ENCODE results near the gene OLIG2.

The OLIG2 gene

GRCh38 chr21:33020558-33021100 lies 5.1 kb upstream of the OLIG2 start:
- no peak for DNase-seq

DNA sequence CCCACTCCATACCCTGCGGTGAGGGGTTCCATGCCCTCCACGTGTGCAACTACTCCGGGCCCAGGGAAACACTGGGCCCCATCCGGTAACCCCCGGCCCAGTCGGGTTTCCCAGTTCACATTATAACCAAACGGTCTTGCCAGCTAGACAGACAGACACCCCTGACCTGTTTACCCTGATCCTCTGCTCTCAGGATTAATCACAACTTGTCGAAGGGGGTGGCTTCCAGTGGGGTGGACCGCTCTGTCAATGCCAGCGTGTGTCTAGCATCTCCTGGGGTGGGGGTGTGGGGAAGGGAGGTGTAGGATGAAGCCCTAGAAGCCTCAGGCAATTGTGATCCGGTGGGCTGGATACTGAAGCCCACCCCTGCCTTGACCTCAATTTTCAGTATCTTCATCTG lies 4.6 kb upstream of the OLIG2 start:
- DNase-seq: no peak

DNA sequence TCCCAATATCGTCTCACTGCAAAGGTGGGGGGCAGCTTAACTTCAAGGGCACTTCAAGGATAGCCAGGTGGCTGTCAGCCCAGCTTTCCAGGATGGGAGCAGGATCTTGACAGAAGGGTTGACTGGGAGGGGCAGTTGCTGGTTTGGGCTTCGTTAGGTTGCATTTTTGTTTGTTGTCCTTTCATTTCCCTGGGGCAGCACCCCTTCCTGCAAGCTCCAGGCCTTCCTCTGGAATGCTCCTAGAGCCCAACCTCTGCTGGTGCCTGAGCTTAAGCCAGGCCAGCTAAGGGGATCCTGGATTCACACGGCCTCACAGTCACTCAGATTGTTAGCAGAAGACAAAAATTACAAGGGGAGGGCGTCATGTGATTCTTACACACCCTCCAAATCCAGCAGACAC lies 4.1 kb upstream of the OLIG2 start:
- DNase-seq: no peak

- no peak for DNase-seq
Measured at GRCh38 chr21:33022489-33022827, 3.3 kb upstream of the OLIG2 start.

GRCh38 chr21:33022828-33023573 lies 2.7 kb upstream of the OLIG2 start:
- DNase-seq: no peak

GRCh38 chr21:33023574-33024200 lies 2.0 kb upstream of the OLIG2 start:
- no peak for DNase-seq

DNA sequence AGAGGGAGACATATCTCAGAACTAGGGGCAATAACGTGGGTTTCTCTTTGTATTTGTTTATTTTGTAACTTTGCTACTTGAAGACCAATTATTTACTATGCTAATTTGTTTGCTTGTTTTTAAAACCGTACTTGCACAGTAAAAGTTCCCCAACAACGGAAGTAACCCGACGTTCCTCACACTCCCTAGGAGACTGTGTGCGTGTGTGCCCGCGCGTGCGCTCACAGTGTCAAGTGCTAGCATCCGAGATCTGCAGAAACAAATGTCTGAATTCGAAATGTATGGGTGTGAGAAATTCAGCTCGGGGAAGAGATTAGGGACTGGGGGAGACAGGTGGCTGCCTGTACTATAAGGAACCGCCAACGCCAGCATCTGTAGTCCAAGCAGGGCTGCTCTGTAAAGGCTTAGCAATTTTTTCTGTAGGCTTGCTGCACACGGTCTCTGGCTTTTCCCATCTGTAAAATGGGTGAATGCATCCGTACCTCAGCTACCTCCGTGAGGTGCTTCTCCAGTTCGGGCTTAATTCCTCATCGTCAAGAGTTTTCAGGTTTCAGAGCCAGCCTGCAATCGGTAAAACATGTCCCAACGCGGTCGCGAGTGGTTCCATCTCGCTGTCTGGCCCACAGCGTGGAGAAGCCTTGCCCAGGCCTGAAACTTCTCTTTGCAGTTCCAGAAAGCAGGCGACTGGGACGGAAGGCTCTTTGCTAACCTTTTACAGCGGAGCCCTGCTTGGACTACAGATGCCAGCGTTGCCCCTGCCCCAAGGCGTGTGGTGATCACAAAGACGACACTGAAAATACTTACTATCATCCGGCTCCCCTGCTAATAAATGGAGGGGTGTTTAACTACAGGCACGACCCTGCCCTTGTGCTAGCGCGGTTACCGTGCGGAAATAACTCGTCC lies 1.3 kb upstream of the OLIG2 start:
- no peak for DNase-seq

DNA sequence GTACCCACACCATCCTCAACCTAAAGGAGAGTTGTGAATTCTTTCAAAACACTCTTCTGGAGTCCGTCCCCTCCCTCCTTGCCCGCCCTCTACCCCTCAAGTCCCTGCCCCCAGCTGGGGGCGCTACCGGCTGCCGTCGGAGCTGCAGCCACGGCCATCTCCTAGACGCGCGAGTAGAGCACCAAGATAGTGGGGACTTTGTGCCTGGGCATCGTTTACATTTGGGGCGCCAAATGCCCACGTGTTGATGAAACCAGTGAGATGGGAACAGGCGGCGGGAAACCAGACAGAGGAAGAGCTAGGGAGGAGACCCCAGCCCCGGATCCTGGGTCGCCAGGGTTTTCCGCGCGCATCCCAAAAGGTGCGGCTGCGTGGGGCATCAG lies 638 bp upstream of the OLIG2 start:
- no peak for DNase-seq

DNA sequence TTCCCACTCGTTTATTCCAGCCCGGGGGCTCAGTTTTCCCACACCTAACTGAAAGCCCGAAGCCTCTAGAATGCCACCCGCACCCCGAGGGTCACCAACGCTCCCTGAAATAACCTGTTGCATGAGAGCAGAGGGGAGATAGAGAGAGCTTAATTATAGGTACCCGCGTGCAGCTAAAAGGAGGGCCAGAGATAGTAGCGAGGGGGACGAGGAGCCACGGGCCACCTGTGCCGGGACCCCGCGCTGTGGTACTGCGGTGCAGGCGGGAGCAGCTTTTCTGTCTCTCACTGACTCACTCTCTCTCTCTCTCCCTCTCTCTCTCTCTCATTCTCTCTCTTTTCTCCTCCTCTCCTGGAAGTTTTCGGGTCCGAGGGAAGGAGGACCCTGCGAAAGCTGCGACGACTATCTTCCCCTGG lies 716 bp downstream of the OLIG2 start:
- no peak for DNase-seq

GRCh38 chr21:33026878-33027400 lies 1.2 kb downstream of the OLIG2 start:
- DNase-seq: no peak

DNA sequence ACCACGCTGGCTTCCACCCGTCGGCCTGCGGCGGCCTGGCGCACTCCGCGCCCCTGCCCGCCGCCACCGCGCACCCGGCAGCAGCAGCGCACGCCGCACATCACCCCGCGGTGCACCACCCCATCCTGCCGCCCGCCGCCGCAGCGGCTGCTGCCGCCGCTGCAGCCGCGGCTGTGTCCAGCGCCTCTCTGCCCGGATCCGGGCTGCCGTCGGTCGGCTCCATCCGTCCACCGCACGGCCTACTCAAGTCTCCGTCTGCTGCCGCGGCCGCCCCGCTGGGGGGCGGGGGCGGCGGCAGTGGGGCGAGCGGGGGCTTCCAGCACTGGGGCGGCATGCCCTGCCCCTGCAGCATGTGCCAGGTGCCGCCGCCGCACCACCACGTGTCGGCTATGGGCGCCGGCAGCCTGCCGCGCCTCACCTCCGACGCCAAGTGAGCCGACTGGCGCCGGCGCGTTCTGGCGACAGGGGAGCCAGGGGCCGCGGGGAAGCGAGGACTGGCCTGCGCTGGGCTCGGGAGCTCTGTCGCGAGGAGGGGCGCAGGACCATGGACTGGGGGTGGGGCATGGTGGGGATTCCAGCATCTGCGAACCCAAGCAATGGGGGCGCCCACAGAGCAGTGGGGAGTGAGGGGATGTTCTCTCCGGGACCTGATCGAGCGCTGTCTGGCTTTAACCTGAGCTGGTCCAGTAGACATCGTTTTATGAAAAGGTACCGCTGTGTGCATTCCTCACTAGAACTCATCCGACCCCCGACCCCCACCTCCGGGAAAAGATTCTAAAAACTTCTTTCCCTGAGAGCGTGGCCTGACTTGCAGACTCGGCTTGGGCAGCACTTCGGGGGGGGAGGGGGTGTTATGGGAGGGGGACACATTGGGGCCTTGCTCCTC lies 1.9 kb downstream of the OLIG2 start:
- no peak for DNase-seq

DNA sequence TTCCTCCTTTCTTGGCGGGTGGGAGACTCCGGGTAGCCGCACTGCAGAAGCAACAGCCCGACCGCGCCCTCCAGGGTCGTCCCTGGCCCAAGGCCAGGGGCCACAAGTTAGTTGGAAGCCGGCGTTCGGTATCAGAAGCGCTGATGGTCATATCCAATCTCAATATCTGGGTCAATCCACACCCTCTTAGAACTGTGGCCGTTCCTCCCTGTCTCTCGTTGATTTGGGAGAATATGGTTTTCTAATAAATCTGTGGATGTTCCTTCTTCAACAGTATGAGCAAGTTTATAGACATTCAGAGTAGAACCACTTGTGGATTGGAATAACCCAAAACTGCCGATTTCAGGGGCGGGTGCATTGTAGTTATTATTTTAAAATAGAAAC lies 2.5 kb downstream of the OLIG2 start:
- DNase-seq: no peak

- DNase-seq: no peak
Measured at GRCh38 chr21:33028773-33029384, 3.1 kb downstream of the OLIG2 start.

DNA sequence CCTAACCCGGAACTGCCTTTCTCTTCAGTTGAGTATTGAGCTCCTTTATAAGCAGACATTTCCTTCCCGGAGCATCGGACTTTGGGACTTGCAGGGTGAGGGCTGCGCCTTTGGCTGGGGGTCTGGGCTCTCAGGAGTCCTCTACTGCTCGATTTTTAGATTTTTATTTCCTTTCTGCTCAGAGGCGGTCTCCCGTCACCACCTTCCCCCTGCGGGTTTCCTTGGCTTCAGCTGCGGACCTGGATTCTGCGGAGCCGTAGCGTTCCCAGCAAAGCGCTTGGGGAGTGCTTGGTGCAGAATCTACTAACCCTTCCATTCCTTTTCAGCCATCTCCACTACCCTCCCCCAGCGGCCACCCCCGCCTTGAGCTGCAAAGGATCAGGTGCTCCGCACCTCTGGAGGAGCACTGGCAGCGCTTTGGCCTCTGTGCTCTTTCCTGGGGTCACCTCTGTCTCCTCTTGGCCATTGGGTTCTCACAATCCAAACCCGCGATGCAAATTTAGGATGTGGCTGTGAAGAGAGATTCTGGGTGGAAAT lies 3.7 kb downstream of the OLIG2 start:
- DNase-seq: no peak

GRCh38 chr21:33029975-33030461 lies 4.3 kb downstream of the OLIG2 start:
- DNase-seq: no peak

DNA sequence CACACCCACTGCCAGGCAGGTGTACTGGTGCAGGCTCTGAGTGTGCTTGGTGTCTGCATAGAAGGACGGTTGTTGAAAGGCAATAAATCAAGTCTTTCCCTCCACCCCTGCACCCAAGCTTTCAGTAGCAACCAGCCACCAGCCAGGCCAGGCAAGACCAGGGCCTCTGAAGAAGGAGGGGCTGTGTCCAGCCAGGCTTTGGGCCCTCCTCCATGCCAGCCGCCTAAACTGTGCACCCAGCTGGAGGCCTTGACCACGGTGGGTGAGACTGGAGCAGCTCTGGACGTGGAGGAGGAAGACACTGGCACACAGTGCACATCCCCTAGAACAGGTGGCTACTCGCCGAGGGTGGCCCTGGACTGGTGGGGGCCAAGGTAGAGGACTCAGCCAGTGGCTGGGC lies 4.9 kb downstream of the OLIG2 start:
- DNase-seq: no peak

GRCh38 chr21:33031152-33031911 lies 5.6 kb downstream of the OLIG2 start:
- DNase-seq: no peak

DNA sequence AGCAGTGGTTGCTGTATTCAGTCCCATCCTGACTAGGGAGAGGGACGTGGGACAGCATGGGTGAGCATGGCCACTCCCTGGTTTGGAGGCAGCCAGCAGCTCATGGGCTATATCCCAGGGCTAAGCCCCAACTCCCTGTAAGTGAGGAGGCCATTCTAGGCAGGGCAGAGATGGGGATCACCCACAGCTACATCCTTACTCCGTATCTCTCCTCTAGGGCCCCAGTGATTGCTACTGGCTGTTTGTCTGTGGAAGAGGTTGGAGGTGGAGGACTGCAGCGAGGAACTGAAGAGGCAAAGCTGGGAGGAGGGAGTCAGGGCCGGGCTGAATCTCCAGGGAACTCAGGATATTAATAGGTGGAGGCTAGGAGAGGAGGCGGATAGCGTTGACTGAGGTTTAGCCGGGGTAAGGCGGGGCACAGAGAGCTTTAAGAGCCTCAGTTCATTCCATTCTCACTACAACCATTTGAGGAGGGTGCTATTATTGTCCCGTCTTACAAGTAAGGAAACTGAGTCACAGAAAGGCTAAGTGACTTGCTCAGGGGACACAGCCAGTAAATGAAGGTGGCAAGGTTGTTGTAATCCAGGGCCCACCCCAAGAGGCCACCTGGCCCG lies 6.8 kb downstream of the OLIG2 start:
- no peak for DNase-seq

DNA sequence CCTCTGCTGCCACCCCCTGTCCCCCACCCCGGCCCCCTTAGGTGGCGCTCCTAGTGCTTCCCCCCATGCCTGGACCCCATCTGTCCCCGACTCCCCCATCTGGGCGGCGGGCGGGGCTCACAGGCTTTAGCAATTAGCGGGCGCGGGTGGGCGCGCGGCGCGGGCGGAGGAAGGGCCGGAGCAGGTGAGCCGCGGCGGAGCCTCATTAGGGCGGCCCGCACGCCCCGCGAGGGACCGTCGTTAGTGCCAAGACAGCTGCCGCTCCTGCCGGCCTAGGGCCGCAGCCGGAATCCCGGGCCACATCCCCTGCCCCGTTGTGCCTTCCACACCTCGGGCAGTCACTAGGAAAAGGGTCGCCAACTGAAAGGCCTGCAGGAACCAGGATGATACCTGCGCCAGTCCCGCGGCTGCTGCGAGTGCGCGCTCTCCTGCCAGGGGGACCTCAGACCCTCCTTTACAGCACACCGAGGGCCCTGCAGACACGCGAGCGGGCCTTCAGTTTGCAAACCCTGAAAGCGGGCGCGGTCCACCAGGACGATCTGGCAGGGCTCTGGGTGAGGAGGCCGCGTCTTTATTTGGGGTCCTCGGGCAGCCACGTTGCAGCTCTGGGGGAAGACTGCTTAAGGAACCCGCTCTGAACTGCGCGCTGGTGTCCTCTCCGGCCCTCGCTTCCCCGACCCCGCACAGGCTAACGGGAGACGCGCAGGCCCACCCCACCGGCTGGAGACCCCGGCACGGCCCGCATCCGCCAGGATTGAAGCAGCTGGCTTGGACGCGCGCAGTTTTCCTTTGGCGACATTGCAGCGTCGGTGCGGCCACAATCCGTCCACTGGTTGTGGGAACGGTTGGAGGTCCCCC lies 7.6 kb downstream of the OLIG2 start:
- DNase-seq: no peak
